ENCODE measurements around the gene TNIP1.

TNIP1 gene

GRCh38 chr5:151106043-151106442 is 25.2 kb upstream of the TNIP1 start:
- no peak for DNase-seq

- DNase-seq: no peak
Measured at GRCh38 chr5:151105561-151105960, 24.7 kb upstream of the TNIP1 start.

- DNase-seq: no peak
Measured at GRCh38 chr5:151104795-151105194, 24.0 kb upstream of the TNIP1 start.

- no peak for DNase-seq
Measured at GRCh38 chr5:151101746-151102145, 20.9 kb upstream of the TNIP1 start.

GRCh38 chr5:151101151-151101550 is 20.3 kb upstream of the TNIP1 start:
- DNase-seq: no peak

- no peak for DNase-seq
Measured at GRCh38 chr5:151100681-151101080, 19.8 kb upstream of the TNIP1 start.

- DNase-seq: no peak
Measured at GRCh38 chr5:151098768-151099121, 17.9 kb upstream of the TNIP1 start.

GRCh38 chr5:151097820-151098767 is 17.3 kb upstream of the TNIP1 start:
- no peak for DNase-seq

GRCh38 chr5:151097061-151097460 is 16.2 kb upstream of the TNIP1 start:
- no peak for DNase-seq

GRCh38 chr5:151096001-151096373 is 15.2 kb upstream of the TNIP1 start:
- no peak for DNase-seq

GRCh38 chr5:151095341-151096000 is 14.6 kb upstream of the TNIP1 start:
- DNase-seq: no peak

- DNase-seq: no peak
Measured at GRCh38 chr5:151094852-151095245, 14.0 kb upstream of the TNIP1 start.

GRCh38 chr5:151094030-151094851 is 13.4 kb upstream of the TNIP1 start:
- peak; percentile 46 for DNase-seq

GRCh38 chr5:151093476-151093889 is 12.6 kb upstream of the TNIP1 start:
- peak; percentile 97 for DNase-seq

- DNase-seq: peak; percentile 88
Measured at GRCh38 chr5:151092762-151093161, 11.9 kb upstream of the TNIP1 start.

GRCh38 chr5:151089726-151090125 is 8.9 kb upstream of the TNIP1 start:
- no peak for DNase-seq

- no peak for DNase-seq
Measured at GRCh38 chr5:151088986-151089385, 8.2 kb upstream of the TNIP1 start.

GRCh38 chr5:151087486-151087885 is 6.7 kb upstream of the TNIP1 start:
- DNase-seq: no peak

- DNase-seq: no peak
Measured at GRCh38 chr5:151086905-151087360, 6.1 kb upstream of the TNIP1 start.

- no peak for DNase-seq
Measured at GRCh38 chr5:151086192-151086869, 5.5 kb upstream of the TNIP1 start.

GRCh38 chr5:151085517-151086041 is 4.7 kb upstream of the TNIP1 start:
- no peak for DNase-seq

- no peak for DNase-seq
Measured at GRCh38 chr5:151084363-151084762, 3.5 kb upstream of the TNIP1 start.
